Measurements from ENCODE around the gene ANKFN1. TPM values are rescaled to one million over a fixed set of nuclear protein-coding genes. Genes with fewer than 3 reads are reported as not detected.

Gene ANKFN1
- total and polyA plus RNA-seq, 10 of the 15 experiments (the other 5 are each of a cell fraction or from before 2014, with no cell fraction given): 0.19 TPM; not detected in 9

DNA sequence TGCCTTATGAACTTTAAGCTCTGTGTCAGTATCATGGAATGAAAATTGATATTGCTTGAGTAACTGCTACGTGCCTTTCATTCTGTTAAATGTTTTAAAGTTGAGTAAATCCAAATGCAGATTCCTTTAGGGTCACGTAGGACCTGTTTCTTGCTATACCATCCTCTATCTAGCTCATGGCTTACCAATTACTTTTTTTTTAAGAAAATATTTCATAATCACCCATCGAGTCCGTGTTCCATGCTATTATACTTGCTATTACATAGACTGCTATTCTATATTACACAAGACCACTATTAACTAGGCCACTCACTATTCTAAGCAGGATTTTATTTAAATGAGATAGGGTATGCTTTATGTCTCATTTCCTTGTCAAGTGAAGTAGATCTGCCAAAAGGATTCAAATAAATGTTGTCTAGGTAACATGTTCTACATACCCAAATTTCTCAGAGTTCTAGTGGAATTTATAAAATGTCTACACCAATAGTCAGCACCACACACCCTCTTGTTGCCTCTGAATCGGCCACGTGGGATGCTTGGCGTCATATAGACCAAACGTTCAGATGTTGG lies 11.9 kb downstream of the ANKFN1 start:
- SMC1A ChIA-PET (ENCODE audit: uncharacterized antibody, unreplicated experiment): no interaction called here
- H2AFZ ChIP-seq (ENCODE audit: control insufficient read depth, low read depth, low read length): no peak overlapping the region
- in situ Hi-C loops (cut with MboI) (no loop called here), intact Hi-C loops (cut with micrococcal nuclease; ENCODE audit: unreplicated experiment) (no loop called here)
- WGBS (ENCODE audit: insufficient coverage, insufficient replicate concordance, low lambda C conversion rate, missing lambda C conversion rate): 12% methylated on average over 8 of the region's 8 CpGs
- RAD21 ChIA-PET (ENCODE audit: unreplicated experiment): no interaction called here
- no peak for DNase-seq (ENCODE audit: low read depth, low spot score)
- no peaks in the 10 kb centered on the region for H3K36me3 ChIP-seq (ENCODE audit: control insufficient read depth in 2 of 2, insufficient read depth in 2 of 2, low read length in 1 of 2)
- H3K27ac ChIP-seq (ENCODE audit: control insufficient read depth, insufficient read depth): no peak overlapping the region
- H3K4me2 ChIP-seq (ENCODE audit: control insufficient read depth, insufficient read depth): no peak overlapping the region
- no peak overlapping the region for H3K4me3 ChIP-seq
- CTCF ChIA-PET: interaction anchor here (0.6 kb wide), 1 partner anchor 131 kb away, joined by 3 read pairs; no protein-coding TSS in a partner anchor
- no TSS peak for BruUV-seq (replicated peaks)
- FAIRE-seq: no peak
- no peak for TF ChIP-seq CEBPZ (IDR thresholded peaks at IDR 0.05; ENCODE audit: low read depth, low read length)
- TF ChIP-seq CHD2 (IDR thresholded peaks at IDR 0.05; ENCODE audit: borderline replicate concordance, low read depth, low read length): no peak
- TF ChIP-seq, protein P1, sequence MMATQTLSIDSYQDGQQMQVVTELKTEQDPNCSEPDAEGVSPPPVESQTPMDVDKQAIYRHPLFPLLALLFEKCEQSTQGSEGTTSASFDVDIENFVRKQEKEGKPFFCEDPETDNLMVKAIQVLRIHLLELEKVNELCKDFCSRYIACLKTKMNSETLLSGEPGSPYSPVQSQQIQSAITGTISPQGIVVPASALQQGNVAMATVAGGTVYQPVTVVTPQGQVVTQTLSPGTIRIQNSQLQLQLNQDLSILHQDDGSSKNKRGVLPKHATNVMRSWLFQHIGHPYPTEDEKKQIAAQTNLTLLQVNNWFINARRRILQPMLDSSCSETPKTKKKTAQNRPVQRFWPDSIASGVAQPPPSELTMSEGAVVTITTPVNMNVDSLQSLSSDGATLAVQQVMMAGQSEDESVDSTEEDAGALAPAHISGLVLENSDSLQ (IDR thresholded peaks at IDR 0.05): no peak
- no peak for TF ChIP-seq FOS (IDR thresholded peaks at IDR 0.05; ENCODE audit: borderline replicate concordance, extremely low read depth, insufficient read length)
- no peak for TF ChIP-seq TARDBP (IDR thresholded peaks at IDR 0.05; ENCODE audit: borderline replicate concordance)
- no peak for TF ChIP-seq MTA2 (IDR thresholded peaks at IDR 0.05; ENCODE audit: low read depth)
- no peak for TF ChIP-seq SMAD5 (IDR thresholded peaks at IDR 0.05; ENCODE audit: low read depth)
- TF ChIP-seq BCL3 (IDR thresholded peaks at IDR 0.05; ENCODE audit: borderline replicate concordance, insufficient read depth, low read depth, low read length, poor library complexity, severe bottlenecking): no peak
- no peak for TF ChIP-seq BCLAF1 (IDR thresholded peaks at IDR 0.05)
- POLR2A ChIA-PET: no interaction called here
- no peaks in the 10 kb centered on the region for H3K79me2 ChIP-seq (ENCODE audit: control insufficient read depth, insufficient read depth, low read length)
- no peak for ATAC-seq
- H3K9ac ChIP-seq (ENCODE audit: control insufficient read depth, insufficient read depth, low read length): no peak overlapping the region
- H4K20me1 ChIP-seq (ENCODE audit: control insufficient read depth, insufficient read depth): no peaks in the 10 kb centered on the region
- no peaks in the 10 kb centered on the region for H3K4me1 ChIP-seq (ENCODE audit: control insufficient read depth, insufficient read depth, low read length)
- H3K9me3 ChIP-seq (replicated peaks; ENCODE audit: control insufficient read depth, insufficient read depth, low read length): no peaks in the 10 kb centered on the region
- H3K27me3 ChIP-seq (replicated peaks in 1 of 2; ENCODE audit: control insufficient read depth in 2 of 2, insufficient read depth in 2 of 2, low read length in 1 of 2): no peaks in the 10 kb centered on the region
